Esophagus muscularis mucosa (tissue), 4 donors: Measurements from ENCODE around the gene PDE4D.

ENCODE experiments used
- CTCF ChIP-seq, 3 experiments: fragments of 200-600 bp in 2 of 3; fragments of 450-650 bp in 1 of 3; sonication (generic) in 2 of 3; IDR thresholded peaks; one replicate each; pipeline ENCODE4 v1.5.1; 2017 to 2019; ENCODE audit warnings: antibody characterized with exemption in 3 of 3, mild to moderate bottlenecking in 2 of 3, moderate library complexity in 1 of 3
- EP300 ChIP-seq: sonication (generic); formaldehyde crosslinking; IDR thresholded peaks from one replicate; pipeline ENCODE4 v1.6.1; 2017; ENCODE audit warnings: antibody characterized with exemption
- POLR2A ChIP-seq: fragments of 450-650 bp; IDR thresholded peaks from one replicate; pipeline ENCODE4 v1.6.1; 2017; ENCODE audit warnings: antibody characterized with exemption, moderate library complexity, mild to moderate bottlenecking, low read depth
- POLR2AphosphoS5 ChIP-seq, 2 donors: sonication (generic); formaldehyde crosslinking; IDR thresholded peaks; one replicate each; pipeline ENCODE4 v1.6.1; 2017; ENCODE audit warnings: antibody characterized with exemption in 2 of 2

DNA sequence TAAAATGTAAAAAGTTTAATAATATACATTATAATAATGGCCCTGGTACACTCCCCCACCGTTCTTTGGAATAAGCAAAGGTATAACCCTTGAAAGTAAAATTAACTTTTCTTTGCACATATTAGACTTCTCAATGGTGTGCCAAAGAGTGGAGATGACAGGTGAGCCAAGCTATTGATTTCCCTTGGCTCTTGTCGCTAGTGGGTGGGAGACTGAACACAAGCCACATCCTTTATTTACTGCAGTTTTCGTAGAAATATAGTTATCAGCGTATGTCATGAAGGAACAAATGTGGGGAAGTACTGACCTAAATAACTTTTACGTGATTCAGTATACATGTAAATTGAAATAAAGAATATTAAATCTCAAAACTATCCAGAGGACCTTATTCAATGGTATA is 761.4 kb downstream of the PDE4D start:
- TF ChIP-seq CTCF (IDR thresholded peaks at IDR 0.05), result no peak
- no peak for TF ChIP-seq POLR2AphosphoS5 (IDR thresholded peaks at IDR 0.05)
- TF ChIP-seq POLR2A, result no peak
- no peak for TF ChIP-seq EP300
